Hepatocyte (in vitro differentiated cells): ENCODE measurements around the gene PRKG1. TPM values are rescaled to one million over a fixed set of nuclear protein-coding genes. Genes with fewer than 3 reads are reported as not detected.
A peak's percentile ranks its signal among the peaks of the same experiment; 100 is the strongest.

Experiments used
- DNase-seq: peaks from one replicate; pipeline ENCODE4 v3.0.0-alpha.2; 2016; ENCODE audit warnings: low spot score
- H2AFZ ChIP-seq: fragments of 200-600 bp; sonication (generic); 2 replicates; pipeline ENCODE4 v1.6.0; 2016; ENCODE audit warnings: antibody characterized with exemption, mild to moderate bottlenecking
- H3K27ac ChIP-seq: fragments of 200-600 bp; sonication (generic); 2 replicates; pipeline ENCODE4 v1.5.1; 2016; ENCODE audit warnings: mild to moderate bottlenecking
- H3K27me3 ChIP-seq: fragments of 200-600 bp; sonication (generic); 2 replicates; pipeline ENCODE4 v1.6.1; 2016
- H3K36me3 ChIP-seq: fragments of 200-600 bp; sonication (generic); replicated peaks from 2 replicates; pipeline ENCODE4 v1.5.1; 2016; ENCODE audit warnings: low read depth; ENCODE audit not compliant: insufficient read depth
- H3K4me1 ChIP-seq: fragments of 200-600 bp; sonication (generic); 2 replicates; pipeline ENCODE4 v1.5.1; 2016; ENCODE audit warnings: mild to moderate bottlenecking, moderate library complexity; ENCODE audit not compliant: insufficient read depth
- H3K4me2 ChIP-seq: fragments of 200-600 bp; sonication (generic); 2 replicates; pipeline ENCODE4 v1.6.0; 2016
- H3K4me3 ChIP-seq: fragments of 200-600 bp; sonication (generic); 2 replicates; pipeline ENCODE4 v1.5.1; 2016; ENCODE audit warnings: mild to moderate bottlenecking
- H3K79me2 ChIP-seq: fragments of 200-600 bp; sonication (generic); 2 replicates; pipeline ENCODE4 v1.6.0; 2017; ENCODE audit warnings: mild to moderate bottlenecking
- H3K9me2 ChIP-seq: fragments of 200-600 bp; sonication (generic); replicated peaks from 2 replicates; pipeline ENCODE4 v1.6.0; 2017; ENCODE audit warnings: mild to moderate bottlenecking; ENCODE audit not compliant: insufficient read depth
- H3K9me3 ChIP-seq: fragments of 200-600 bp; sonication (generic); 2 replicates; pipeline ENCODE4 v1.5.1; 2016; ENCODE audit warnings: low read depth, mild to moderate bottlenecking
- H4K20me1 ChIP-seq: fragments of 200-600 bp; sonication (generic); 2 replicates; pipeline ENCODE4 v1.6.0; 2016; ENCODE audit warnings: mild to moderate bottlenecking; ENCODE audit not compliant: insufficient read depth, poor library complexity, severe bottlenecking
- EZH2 ChIP-seq: fragments of 200-600 bp; sonication (generic); IDR thresholded peaks from 2 replicates; pipeline ENCODE4 v1.6.1; 2016; ENCODE audit warnings: antibody characterized with exemption, mild to moderate bottlenecking, borderline replicate concordance
- EZH2phosphoT487 ChIP-seq: fragments of 200-600 bp; sonication (generic); IDR thresholded peaks from one replicate; pipeline ENCODE4 v1.6.1; 2018; ENCODE audit warnings: antibody characterized with exemption, mild to moderate bottlenecking, low read depth, moderate library complexity; ENCODE audit not compliant: unreplicated experiment, severe bottlenecking
- WGBS: methylation state at CpG from one replicate; pipeline ENCODE4 v1.1.6; 2016; ENCODE audit warnings: low lambda C conversion rate; ENCODE audit errors: missing lambda C conversion rate; 5-methylcytosine and 5-hydroxymethylcytosine counted together
- polyA plus RNA-seq: library from polyadenylated mRNA; unstranded; fragments of >200 nt; fragmentation: Nextera tagmentation; extraction: Ambion mirVana; gene quantifications from 2 replicates; pipeline ENCODE4 v1.2.1, GENCODE V29; 2016
- total RNA-seq: library from RNA; depleted of rRNA; stranded (reverse); fragments of >200 nt; gene quantifications from 2 replicates; pipeline ENCODE4 v1.2.3, GENCODE V29; 2014
- TF ChIP-seq, protein P1 (sequence below): fragments of 200-600 bp; sonication (generic); IDR thresholded peaks from 2 replicates; pipeline ENCODE4 v1.5.1; 2016; ENCODE audit warnings: antibody characterized with exemption, mild to moderate bottlenecking; ENCODE audit not compliant: poor library complexity

Gene PRKG1
- total and polyA plus RNA-seq, 2 experiments from 2014 or later, result 4.0 to 8.1 TPM

DNA sequence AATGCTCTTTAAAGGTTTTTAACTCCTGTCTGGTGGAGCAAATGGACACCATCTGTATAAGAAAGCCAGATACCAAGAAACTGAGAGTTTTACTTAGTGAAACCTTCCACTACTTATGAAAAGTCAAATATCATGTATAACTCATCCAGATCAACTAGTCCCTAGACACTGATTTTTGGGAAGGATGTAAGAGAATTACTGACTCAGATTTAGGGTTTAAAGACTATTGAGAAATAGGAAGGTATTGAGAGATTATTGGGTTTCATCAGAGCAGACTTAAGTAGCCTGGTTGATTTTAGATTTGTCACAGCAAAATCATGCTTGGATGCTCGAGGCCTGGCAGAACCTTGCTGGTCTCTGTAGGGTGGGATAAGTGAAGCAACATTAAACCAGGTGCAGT, 622.0 kb downstream of the PRKG1 start:
- Histone ChIP-seq H2AFZ (no peak overlapping the region), H3K36me3 (no peaks in the 10 kb centered on the region), H3K27ac (no peak overlapping the region), H3K79me2 (peaks cover 22% of the 10 kb centered on the region), H3K9me2 (no peaks in the 10 kb centered on the region), H3K4me2 (peak overlapping the region; percentile 15), H3K4me3 (no peak overlapping the region), H3K9me3 (no peaks in the 10 kb centered on the region), H4K20me1 (no peaks in the 10 kb centered on the region), H3K27me3 (no peaks in the 10 kb centered on the region), H3K4me1 (peaks cover 10% of the 10 kb centered on the region)
- DNase-seq, result no peak
- TF ChIP-seq, protein P1, sequence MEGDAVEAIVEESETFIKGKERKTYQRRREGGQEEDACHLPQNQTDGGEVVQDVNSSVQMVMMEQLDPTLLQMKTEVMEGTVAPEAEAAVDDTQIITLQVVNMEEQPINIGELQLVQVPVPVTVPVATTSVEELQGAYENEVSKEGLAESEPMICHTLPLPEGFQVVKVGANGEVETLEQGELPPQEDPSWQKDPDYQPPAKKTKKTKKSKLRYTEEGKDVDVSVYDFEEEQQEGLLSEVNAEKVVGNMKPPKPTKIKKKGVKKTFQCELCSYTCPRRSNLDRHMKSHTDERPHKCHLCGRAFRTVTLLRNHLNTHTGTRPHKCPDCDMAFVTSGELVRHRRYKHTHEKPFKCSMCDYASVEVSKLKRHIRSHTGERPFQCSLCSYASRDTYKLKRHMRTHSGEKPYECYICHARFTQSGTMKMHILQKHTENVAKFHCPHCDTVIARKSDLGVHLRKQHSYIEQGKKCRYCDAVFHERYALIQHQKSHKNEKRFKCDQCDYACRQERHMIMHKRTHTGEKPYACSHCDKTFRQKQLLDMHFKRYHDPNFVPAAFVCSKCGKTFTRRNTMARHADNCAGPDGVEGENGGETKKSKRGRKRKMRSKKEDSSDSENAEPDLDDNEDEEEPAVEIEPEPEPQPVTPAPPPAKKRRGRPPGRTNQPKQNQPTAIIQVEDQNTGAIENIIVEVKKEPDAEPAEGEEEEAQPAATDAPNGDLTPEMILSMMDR, result no peak
- TF ChIP-seq EZH2, result no peak
- TF ChIP-seq EZH2phosphoT487, result no peak
- WGBS, result 94% methylated on average over 1 of the region's 1 CpG

GRCh38 chr10:51698473-51699063, 624.3 kb downstream of the PRKG1 start:
- H3K4me2 ChIP-seq, result peak overlapping the region; percentile 79
- H4K20me1 ChIP-seq, result no peaks in the 10 kb centered on the region
- H3K4me3 ChIP-seq, result peak overlapping the region; percentile 82
- H3K9me3 ChIP-seq, result no peaks in the 10 kb centered on the region
- peak overlapping the region; percentile 91 for H2AFZ ChIP-seq
- TF ChIP-seq, protein P1, result no peak
- TF ChIP-seq EZH2phosphoT487, result no peak
- TF ChIP-seq EZH2, result no peak
- no peaks in the 10 kb centered on the region for H3K9me2 ChIP-seq
- no peak for DNase-seq
- no peaks in the 10 kb centered on the region for H3K27me3 ChIP-seq
- H3K36me3 ChIP-seq, result no peaks in the 10 kb centered on the region
- peak overlapping the region; percentile 99 for H3K27ac ChIP-seq
- 90% methylated on average over 8 of the region's 8 CpGs for WGBS
- H3K79me2 ChIP-seq, result peaks cover 22% of the 10 kb centered on the region
- H3K4me1 ChIP-seq, result peaks cover 10% of the 10 kb centered on the region

DNA sequence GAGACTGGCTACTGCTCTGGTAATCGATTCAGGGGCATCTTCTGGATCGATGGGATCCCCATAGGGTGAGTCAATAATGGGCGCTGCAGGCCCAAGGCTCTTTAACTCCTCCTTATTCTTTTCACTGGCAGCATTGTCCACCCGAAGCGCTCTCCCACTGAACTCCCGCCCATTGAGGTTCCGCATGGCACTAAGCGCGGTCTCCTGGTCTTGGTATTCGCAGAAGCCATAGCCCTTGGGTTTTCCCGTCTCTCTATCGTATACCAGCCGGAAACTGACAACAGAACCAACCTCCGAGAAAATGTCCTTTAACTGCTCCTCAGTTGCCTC, 624.8 kb downstream of the PRKG1 start:
- Histone ChIP-seq H3K27ac (peak overlapping the region; percentile 99), H2AFZ (peak overlapping the region; percentile 91), H3K27me3 (no peaks in the 10 kb centered on the region)

More for the DNA sequence above, 624.8 kb downstream of the PRKG1 start:
- Histone ChIP-seq H3K9me3 (no peaks in the 10 kb centered on the region), H3K9me2 (no peaks in the 10 kb centered on the region), H3K4me1 (peaks cover 10% of the 10 kb centered on the region), H3K36me3 (no peaks in the 10 kb centered on the region), H3K79me2 (peaks cover 22% of the 10 kb centered on the region), H4K20me1 (no peaks in the 10 kb centered on the region), H3K4me2 (peak overlapping the region; percentile 79), H3K4me3 (peak overlapping the region; percentile 82)
- DNase-seq, result no peak
- TF ChIP-seq, protein P1, result no peak
- TF ChIP-seq EZH2 (no peak), EZH2phosphoT487 (no peak)
- WGBS, result 1% methylated on average over 14 of the region's 14 CpGs
